Suprapubic skin (tissue), 3 donors: Measurements from ENCODE around the gene XIRP1.

Experiments used
- CTCF ChIP-seq, 2 donors: fragments of 200-600 bp in 1 of 2; fragments of 450-650 bp in 1 of 2; sonication (generic) in 1 of 2; IDR thresholded peaks; one replicate each; pipeline ENCODE4 v1.5.1; 2016 to 2019; ENCODE audit warnings: antibody characterized with exemption in 2 of 2, mild to moderate bottlenecking in 1 of 2, moderate library complexity in 1 of 2
- EP300 ChIP-seq: sonication (generic); formaldehyde crosslinking; IDR thresholded peaks from one replicate; pipeline ENCODE4 v1.6.1; 2017; ENCODE audit warnings: antibody characterized with exemption
- POLR2A ChIP-seq, 2 donors: fragments of 450-650 bp; IDR thresholded peaks; one replicate each; pipeline ENCODE4 v1.6.1; 2017; ENCODE audit warnings: antibody characterized with exemption in 2 of 2, mild to moderate bottlenecking in 2 of 2, moderate library complexity in 2 of 2

GRCh38 chr3:39184968-39185285 is 7.5 kb downstream of the XIRP1 start:
- TF ChIP-seq POLR2A (IDR thresholded peaks at IDR 0.05) = no peak
- no peak for TF ChIP-seq CTCF (IDR thresholded peaks at IDR 0.05)
- TF ChIP-seq EP300 = no peak
